Measurements from ENCODE around the gene JAK1. TPM values are rescaled to one million over a fixed set of nuclear protein-coding genes. Genes with fewer than 3 reads are reported as not detected.

JAK1 gene
- total RNA-seq, 1 donor from 2014 or later: 74.3 TPM

- no peak for DNase-seq
Measured at GRCh38 chr1:64980745-64981600, 14.6 kb upstream of the JAK1 start.

- no peak for DNase-seq
Measured at GRCh38 chr1:64979358-64979757, 13.0 kb upstream of the JAK1 start.

- no peak for DNase-seq
Measured at GRCh38 chr1:64976361-64976760, 10.0 kb upstream of the JAK1 start.

- no peak for DNase-seq
Measured at GRCh38 chr1:64975740-64976139, 9.4 kb upstream of the JAK1 start.

- no peak for DNase-seq
Measured at GRCh38 chr1:64975127-64975526, 8.8 kb upstream of the JAK1 start.

GRCh38 chr1:64974288-64974825 is 8.0 kb upstream of the JAK1 start:
- no peak for DNase-seq

GRCh38 chr1:64973061-64973647 is 6.8 kb upstream of the JAK1 start:
- DNase-seq: no peak

- DNase-seq: no peak
Measured at GRCh38 chr1:64969305-64970046, 3.1 kb upstream of the JAK1 start.

- no peak for DNase-seq
Measured at GRCh38 chr1:64967381-64967780, 1.0 kb upstream of the JAK1 start.

GRCh38 chr1:64965366-64966157 is 787 bp downstream of the JAK1 start:
- DNase-seq: no peak

GRCh38 chr1:64963466-64963865 is 2.9 kb downstream of the JAK1 start:
- DNase-seq: no peak

GRCh38 chr1:64962441-64962840 is 3.9 kb downstream of the JAK1 start:
- no peak for DNase-seq

- DNase-seq: no peak
Measured at GRCh38 chr1:64961923-64962322, 4.4 kb downstream of the JAK1 start.

- DNase-seq: no peak
Measured at GRCh38 chr1:64960731-64961130, 5.6 kb downstream of the JAK1 start.

GRCh38 chr1:64959986-64960385 is 6.4 kb downstream of the JAK1 start:
- no peak for DNase-seq

- no peak for DNase-seq
Measured at GRCh38 chr1:64956733-64957441, 9.5 kb downstream of the JAK1 start.

GRCh38 chr1:64956010-64956640 is 10.2 kb downstream of the JAK1 start:
- DNase-seq: no peak

GRCh38 chr1:64955097-64956009 is 11.0 kb downstream of the JAK1 start:
- no peak for DNase-seq

- DNase-seq: no peak
Measured at GRCh38 chr1:64953241-64953640, 13.1 kb downstream of the JAK1 start.

- no peak for DNase-seq
Measured at GRCh38 chr1:64950284-64950809, 16.0 kb downstream of the JAK1 start.

All from skin of body (tissue), 2 donors.